GM12875 (cell line): Measurements from ENCODE around the gene POGLUT2.

Source experiments
- H3K4me3 ChIP-seq: one replicate; pipeline ENCODE4 v1.5.1; 2011; ENCODE audit warnings: low read depth, low read length, control low read depth
- TF ChIP-seq, protein P1 (sequence below): IDR thresholded peaks from 2 replicates; pipeline ENCODE4 v1.5.1; 2011; ENCODE audit warnings: low read depth, mild to moderate bottlenecking, control low read depth, inconsistent platforms, low read length, moderate library complexity, borderline replicate concordance; ENCODE audit not compliant: insufficient read depth

The POGLUT2 gene

DNA sequence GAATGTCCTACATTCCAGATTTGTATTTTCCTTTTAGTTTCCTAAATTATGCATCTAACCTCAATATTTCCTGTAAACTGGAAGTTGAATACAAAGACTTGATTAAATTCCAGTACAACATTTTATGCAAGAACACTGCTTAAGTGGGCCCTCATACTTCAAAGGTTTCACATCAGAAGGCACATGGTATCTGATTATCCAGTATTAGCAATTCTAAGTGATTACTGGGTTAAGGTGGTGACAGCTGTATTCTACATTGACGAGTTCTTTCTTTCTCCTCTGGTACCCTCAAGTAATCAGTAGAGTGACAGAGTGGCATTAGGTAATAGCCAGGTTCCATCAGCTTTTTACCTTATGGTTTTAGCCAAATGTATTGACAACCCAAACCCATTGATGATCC lies 18.5 kb upstream of the POGLUT2 start:
- TF ChIP-seq, protein P1, sequence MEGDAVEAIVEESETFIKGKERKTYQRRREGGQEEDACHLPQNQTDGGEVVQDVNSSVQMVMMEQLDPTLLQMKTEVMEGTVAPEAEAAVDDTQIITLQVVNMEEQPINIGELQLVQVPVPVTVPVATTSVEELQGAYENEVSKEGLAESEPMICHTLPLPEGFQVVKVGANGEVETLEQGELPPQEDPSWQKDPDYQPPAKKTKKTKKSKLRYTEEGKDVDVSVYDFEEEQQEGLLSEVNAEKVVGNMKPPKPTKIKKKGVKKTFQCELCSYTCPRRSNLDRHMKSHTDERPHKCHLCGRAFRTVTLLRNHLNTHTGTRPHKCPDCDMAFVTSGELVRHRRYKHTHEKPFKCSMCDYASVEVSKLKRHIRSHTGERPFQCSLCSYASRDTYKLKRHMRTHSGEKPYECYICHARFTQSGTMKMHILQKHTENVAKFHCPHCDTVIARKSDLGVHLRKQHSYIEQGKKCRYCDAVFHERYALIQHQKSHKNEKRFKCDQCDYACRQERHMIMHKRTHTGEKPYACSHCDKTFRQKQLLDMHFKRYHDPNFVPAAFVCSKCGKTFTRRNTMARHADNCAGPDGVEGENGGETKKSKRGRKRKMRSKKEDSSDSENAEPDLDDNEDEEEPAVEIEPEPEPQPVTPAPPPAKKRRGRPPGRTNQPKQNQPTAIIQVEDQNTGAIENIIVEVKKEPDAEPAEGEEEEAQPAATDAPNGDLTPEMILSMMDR = no peak
- no peak overlapping the region for H3K4me3 ChIP-seq

DNA sequence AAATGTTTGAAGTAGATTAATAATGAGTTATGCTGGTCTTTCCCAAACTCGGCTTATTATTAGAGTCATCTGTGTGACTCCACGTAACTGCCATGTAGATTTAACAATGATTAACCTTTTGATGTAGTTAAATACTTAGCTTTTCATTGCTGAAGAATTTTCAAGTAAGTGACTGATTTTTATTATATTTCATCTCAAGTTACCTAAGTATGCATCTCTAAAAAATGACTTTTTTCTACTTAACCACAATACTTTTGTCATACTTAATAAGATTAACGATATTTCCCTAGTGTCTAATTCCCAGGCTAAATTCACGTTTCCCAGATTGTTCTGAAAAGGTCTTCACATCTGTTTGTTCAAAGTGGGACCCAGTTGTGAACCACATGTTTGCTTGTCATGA lies 17.9 kb upstream of the POGLUT2 start:
- TF ChIP-seq, protein P1 = no peak

DNA sequence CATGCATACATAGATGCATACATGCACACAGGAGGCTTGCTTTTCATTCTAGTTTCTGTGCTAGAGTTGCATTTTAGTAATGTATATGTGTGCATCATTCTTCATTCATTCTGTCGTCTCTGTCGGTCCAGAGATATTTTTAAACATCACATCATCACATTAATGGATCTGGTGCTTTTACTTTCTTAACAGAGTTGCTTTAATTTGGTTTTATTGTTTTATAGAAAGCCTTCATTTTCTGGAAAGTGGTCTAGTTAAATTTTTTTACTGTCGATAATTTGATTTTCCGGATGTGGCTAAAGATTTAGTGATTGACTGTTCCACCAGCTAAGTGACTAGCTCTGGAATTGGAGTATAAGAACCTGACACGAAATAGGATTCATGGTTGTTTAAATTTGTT lies 17.0 kb upstream of the POGLUT2 start:
- TF ChIP-seq, protein P1 = no peak

More for the DNA sequence above, 17.9 kb upstream of the POGLUT2 start:
- H3K4me3 ChIP-seq = no peak overlapping the region

DNA sequence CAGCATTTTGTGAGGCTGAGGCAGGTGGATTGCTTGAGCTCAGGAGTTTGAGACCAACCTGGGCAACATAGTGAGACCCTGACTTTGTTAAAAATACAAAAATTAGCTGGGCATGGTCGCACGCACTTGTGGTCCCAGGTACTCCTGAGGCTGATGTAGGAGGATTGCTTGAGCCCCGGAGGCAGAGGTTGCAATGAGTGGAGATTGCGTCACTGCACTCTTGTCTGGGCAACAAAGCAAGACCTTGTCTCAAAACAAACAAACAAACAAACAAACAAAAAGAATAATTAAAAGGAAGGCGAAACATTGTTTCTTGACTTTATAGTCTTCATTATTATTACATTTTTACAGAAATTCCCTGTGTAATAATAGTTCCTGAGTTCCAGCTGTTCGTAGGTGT lies 16.0 kb upstream of the POGLUT2 start:
- TF ChIP-seq, protein P1 = no peak
- no peak overlapping the region for H3K4me3 ChIP-seq

More for the DNA sequence above, 17.0 kb upstream of the POGLUT2 start:
- H3K4me3 ChIP-seq = no peak overlapping the region

DNA sequence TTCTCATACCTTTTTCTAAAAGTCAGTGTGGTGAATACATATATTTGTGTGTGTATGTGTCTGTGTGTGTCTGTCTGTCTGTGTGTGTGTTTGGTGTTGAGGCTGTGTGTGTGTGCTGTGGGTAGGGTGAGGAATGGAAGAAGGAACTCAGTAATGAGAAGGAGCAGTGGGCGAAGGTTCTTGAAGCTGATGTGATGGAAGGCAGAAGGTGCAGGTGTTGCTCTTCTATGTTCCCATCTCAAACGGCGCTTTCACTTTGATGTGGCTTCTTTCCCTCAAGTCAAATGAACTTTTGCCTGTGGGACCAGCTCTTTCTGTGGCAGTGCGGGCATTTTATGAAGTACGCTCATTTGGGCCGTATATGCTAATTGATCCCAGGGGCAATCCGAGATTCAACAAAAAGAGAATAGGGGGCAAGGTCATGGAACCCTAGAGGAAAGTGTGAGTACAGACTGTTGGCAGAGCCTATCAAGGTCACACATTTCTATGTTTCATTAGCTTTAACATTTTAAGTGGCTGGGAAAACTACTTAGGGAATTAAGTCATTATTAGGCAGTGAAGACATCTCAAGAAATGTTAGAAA lies 15.3 kb upstream of the POGLUT2 start:
- H3K4me3 ChIP-seq = no peak overlapping the region
- TF ChIP-seq, protein P1 = no peak

DNA sequence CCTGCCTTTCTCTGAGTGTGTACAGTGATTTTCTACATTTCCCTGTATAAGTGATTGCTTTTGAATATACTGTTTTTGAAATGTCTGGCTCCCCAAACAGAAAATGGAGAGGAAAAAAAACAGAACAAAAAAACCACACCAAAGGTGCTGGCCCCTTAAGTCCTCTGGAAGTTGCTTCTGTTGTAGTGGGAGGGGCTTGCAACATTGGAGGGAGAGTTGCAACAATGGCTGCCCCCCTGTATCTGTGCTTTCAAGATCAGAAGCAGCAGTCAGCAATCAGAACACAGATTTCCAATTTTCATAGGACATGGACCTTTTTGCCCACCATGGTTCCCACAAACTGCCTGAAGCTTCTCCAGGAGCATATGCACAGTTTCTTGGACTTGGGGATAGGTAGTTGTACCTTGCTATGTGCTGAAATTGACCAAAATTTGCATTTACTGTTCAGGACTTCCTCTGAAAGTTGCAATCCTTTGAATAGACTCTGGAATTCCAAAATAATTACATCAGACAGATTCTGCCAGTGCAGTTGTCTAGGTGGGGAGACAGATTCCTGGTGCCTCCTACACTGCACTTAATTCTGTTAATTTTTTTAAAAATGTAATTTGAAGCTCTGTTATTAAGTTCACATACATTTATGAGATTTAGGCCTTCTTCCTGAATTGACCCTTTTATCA lies 14.0 kb upstream of the POGLUT2 start:
- TF ChIP-seq, protein P1 = no peak

DNA sequence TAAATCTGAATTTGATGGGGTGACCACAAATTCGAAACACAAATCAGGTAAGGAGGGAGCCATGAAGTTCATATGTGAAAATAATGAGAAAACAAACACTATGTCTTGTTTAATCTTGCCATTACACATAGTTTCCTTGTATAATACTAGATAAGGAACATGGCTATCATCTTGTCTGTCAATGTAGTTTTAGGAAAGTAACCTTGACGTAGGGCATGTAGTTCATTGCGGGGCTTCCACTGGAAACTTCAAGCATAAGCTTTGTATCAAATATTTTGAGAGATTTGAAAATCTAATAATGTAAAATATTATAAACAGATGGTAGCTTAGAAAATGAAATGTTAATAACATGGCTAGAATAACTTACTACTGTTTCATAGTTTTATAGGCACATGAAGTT lies 8.9 kb upstream of the POGLUT2 start:
- no peak overlapping the region for H3K4me3 ChIP-seq
- TF ChIP-seq, protein P1 = no peak

More for the DNA sequence above, 14.0 kb upstream of the POGLUT2 start:
- H3K4me3 ChIP-seq = no peak overlapping the region
